ENCODE measurements around the gene SPINT2. TPM values are rescaled to one million over a fixed set of nuclear protein-coding genes. Genes with fewer than 3 reads are reported as not detected.
"Not testable (repeated sequence)": the region's sequence is repeated elsewhere in the genome, so short reads cannot be mapped to it uniquely, and the experiment has no call there.

SPINT2 gene
- total RNA-seq, 1 experiment from 2014 or later = not detected

- POLR2A ChIA-PET (ENCODE audit: low non-redundant PET) = no interaction called here
- intact Hi-C loops (cut with micrococcal nuclease; ENCODE audit: unreplicated experiment) = loop anchor here (10.0 kb wide), 2 partner anchors 79 to 319 kb away; partner anchors contain the start of genes SIPA1L3 and WDR87
- H3K4me1 ChIP-seq (ENCODE audit: insufficient read depth, low read length, poor library complexity, severe bottlenecking) = no peaks in the 10 kb centered on the region
These were observed 40.1 kb upstream of the SPINT2 start, which contains the start of gene DPF1 for GRCh38 chr19:38224014-38224862. DPF1 (minus strand) TSS chr19:38224222; CDS start chr19:38224142, 80 bp downstream.

GRCh38 chr19:38224863-38225218 is 39.5 kb upstream of the SPINT2 start:
- H3K36me3 ChIP-seq (ENCODE audit: insufficient read depth, low read length, poor library complexity, severe bottlenecking); H3K9me3 ChIP-seq (ENCODE audit: low read depth, low read length, poor library complexity, severe bottlenecking); BruUV-seq (replicated peaks); POLR2A ChIA-PET (ENCODE audit: low non-redundant PET); H3K27ac ChIP-seq (ENCODE audit: low read depth, low read length, poor library complexity, severe bottlenecking); H3K4me1 ChIP-seq (ENCODE audit: insufficient read depth, low read length, poor library complexity, severe bottlenecking); H3K27me3 ChIP-seq (replicated peaks; ENCODE audit: insufficient read depth, low read depth, low read length, poor library complexity); H3K4me3 ChIP-seq (ENCODE audit: low read depth, low read length, poor library complexity, severe bottlenecking); DNase-seq (ENCODE audit: low spot score): not testable (repeated sequence)
- TF ChIP-seq CTCF (conservative IDR thresholded peaks at IDR 0.05; ENCODE audit: low read depth, low read length) = 0 out of 2 replicates have a peak, but pooled peaks have one; percentile 5
- CTCF ChIA-PET = interaction anchor here (0.6 to 0.7 kb wide), 2 partner anchors 8 to 82 kb away, joined by 3 to 9 read pairs; no protein-coding TSS in a partner anchor
- intact Hi-C loops (cut with micrococcal nuclease; ENCODE audit: unreplicated experiment) = loop anchor here (5.0 to 10.0 kb wide), 3 partner anchors 80 to 320 kb away; partner anchors contain the start of genes CATSPERG, SIPA1L3 and WDR87

More at GRCh38 chr19:38224014-38224862, 40.1 kb upstream of the SPINT2 start, which contains the start of gene DPF1:
- Histone ChIP-seq H3K27me3 (replicated peaks; ENCODE audit: insufficient read depth, low read depth, low read length, poor library complexity) (no peaks in the 10 kb centered on the region), H3K4me3 (ENCODE audit: low read depth, low read length, poor library complexity, severe bottlenecking) (peak within 1 kb of the TSS; percentile 74), H3K9me3 (ENCODE audit: low read depth, low read length, poor library complexity, severe bottlenecking) (no peaks in the 10 kb centered on the region), H3K27ac (ENCODE audit: low read depth, low read length, poor library complexity, severe bottlenecking) (no peak within 1 kb of the TSS), H3K36me3 (ENCODE audit: insufficient read depth, low read length, poor library complexity, severe bottlenecking) (no peaks in the 10 kb centered on the region)
- DNase-seq (ENCODE audit: low spot score) = peak; percentile 90
- CTCF ChIA-PET = interaction anchor here (0.6 to 0.7 kb wide), 2 partner anchors 9 to 82 kb away, joined by 3 to 9 read pairs; no protein-coding TSS in a partner anchor
- TF ChIP-seq EZH2 (IDR thresholded peaks at IDR 0.05; ENCODE audit: borderline replicate concordance, low read depth, low read length, poor library complexity, severe bottlenecking) (no peak), CTCF (conservative IDR thresholded peaks at IDR 0.05; ENCODE audit: low read depth, low read length) (0 out of 2 replicates have a peak, but pooled peaks have one; percentile 25)
- no TSS peak for BruUV-seq (replicated peaks)

GRCh38 chr19:38227287-38228004 is 36.9 kb upstream of the SPINT2 start:
- ChIA-PET POLR2A (ENCODE audit: low non-redundant PET) (no interaction called here), CTCF (interaction anchor here (0.6 to 0.7 kb wide), 2 partner anchors 8 to 33 kb away, joined by 5 to 8 read pairs; no protein-coding TSS in a partner anchor)
- no TSS peak for BruUV-seq (replicated peaks)
- H3K27ac ChIP-seq (ENCODE audit: low read depth, low read length, poor library complexity, severe bottlenecking) = no peak overlapping the region
- H3K36me3 ChIP-seq (ENCODE audit: insufficient read depth, low read length, poor library complexity, severe bottlenecking) = no peaks in the 10 kb centered on the region
- intact Hi-C loops (cut with micrococcal nuclease; ENCODE audit: unreplicated experiment) = loop anchor here (5.0 to 10.0 kb wide), 3 partner anchors 83 to 323 kb away; partner anchors contain the start of genes CATSPERG, SIPA1L3 and WDR87
- H3K4me1 ChIP-seq (ENCODE audit: insufficient read depth, low read length, poor library complexity, severe bottlenecking) = no peaks in the 10 kb centered on the region
- peaks cover 2% of the 10 kb centered on the region for H3K27me3 ChIP-seq (replicated peaks; ENCODE audit: insufficient read depth, low read depth, low read length, poor library complexity)
- DNase-seq (ENCODE audit: low spot score) = no peak
- TF ChIP-seq CTCF (conservative IDR thresholded peaks at IDR 0.05; ENCODE audit: low read depth, low read length) (no peak), EZH2 (IDR thresholded peaks at IDR 0.05; ENCODE audit: borderline replicate concordance, low read depth, low read length, poor library complexity, severe bottlenecking) (no peak)
- H3K4me3 ChIP-seq (ENCODE audit: low read depth, low read length, poor library complexity, severe bottlenecking) = no peak overlapping the region
- H3K9me3 ChIP-seq (ENCODE audit: low read depth, low read length, poor library complexity, severe bottlenecking) = no peaks in the 10 kb centered on the region

Measured in A673 (cell line).